Lower leg skin (tissue), 4 donors: ENCODE data around the gene IRGQ. TPM values are rescaled to one million over a fixed set of nuclear protein-coding genes. Genes with fewer than 3 reads are reported as not detected.

Source experiments
- DNase-seq, 2 donors: peaks; one replicate each; pipeline ENCODE4 v3.0.0-alpha.2; 2019; ENCODE audit warnings: low spot score in 2 of 2
- H3K4me3 ChIP-seq: fragments of 200-600 bp; sonication (generic); 2 replicates; pipeline ENCODE4 v1.5.1; 2017; ENCODE audit warnings: mild to moderate bottlenecking, low read depth; ENCODE audit not compliant: poor library complexity, severe bottlenecking
- CTCF ChIP-seq, 3 donors: fragments of 450-650 bp; IDR thresholded peaks; one replicate each; pipeline ENCODE4 v1.5.1; 2016; ENCODE audit warnings: antibody characterized with exemption in 3 of 3, mild to moderate bottlenecking in 3 of 3, moderate library complexity in 2 of 3
- POLR2A ChIP-seq, 2 donors: fragments of 450-650 bp; IDR thresholded peaks; one replicate each; pipeline ENCODE4 v1.6.1; 2016 to 2017; ENCODE audit warnings: antibody characterized with exemption in 2 of 2, mild to moderate bottlenecking in 1 of 2, moderate library complexity in 1 of 2
- WGBS, 2 donors: methylation state at CpG; one replicate each; pipeline ENCODE4 v1.1.5; 2018; 5-methylcytosine and 5-hydroxymethylcytosine counted together
- intact Hi-C: fragments of 100-400 bp; cut with DNase I; formaldehyde crosslinking; loops from one replicate; pipeline ENCODE4 v1.15.0; 2023; ENCODE audit warnings: low total_unique reads
- total RNA-seq, 4 donors: library from RNA; depleted of rRNA; stranded (reverse); fragments of >200 nt; gene quantifications; one replicate each; pipeline ENCODE4 v1.1.0, GENCODE V29; 2016

The IRGQ gene
- total RNA-seq, 4 donors from 2014 or later = 17.4 to 38.9 (median 21.7) TPM

DNA sequence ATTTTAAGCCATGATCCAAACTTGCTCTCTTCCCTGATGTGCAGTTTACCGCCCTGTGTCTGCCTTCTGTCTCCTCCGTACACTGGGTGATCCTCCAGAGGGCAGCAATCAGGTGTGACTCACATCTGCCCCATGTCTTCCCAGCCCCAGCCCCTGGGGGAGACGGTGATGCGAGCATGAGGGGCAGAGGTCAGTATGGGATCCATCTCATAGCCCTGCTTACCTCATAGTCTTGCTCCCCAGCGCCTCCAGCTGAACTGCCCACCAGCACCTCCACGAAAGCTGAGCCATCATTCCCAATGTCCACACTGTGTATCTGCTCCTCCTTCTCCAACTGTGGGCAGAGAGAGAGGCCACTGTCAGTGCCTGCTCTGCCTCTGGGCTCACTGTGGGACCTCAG is 35.2 kb downstream of the IRGQ start:
- DNase-seq = no peak
- intact Hi-C loops = no loop called here
- WGBS, 2 donors = 91 to 92% methylated on average over 6 of the region's 6 CpGs
- H3K4me3 ChIP-seq = no peak overlapping the region
- no peak for TF ChIP-seq POLR2A (IDR thresholded peaks at IDR 0.05)
- TF ChIP-seq CTCF (IDR thresholded peaks at IDR 0.05) = no peak

DNA sequence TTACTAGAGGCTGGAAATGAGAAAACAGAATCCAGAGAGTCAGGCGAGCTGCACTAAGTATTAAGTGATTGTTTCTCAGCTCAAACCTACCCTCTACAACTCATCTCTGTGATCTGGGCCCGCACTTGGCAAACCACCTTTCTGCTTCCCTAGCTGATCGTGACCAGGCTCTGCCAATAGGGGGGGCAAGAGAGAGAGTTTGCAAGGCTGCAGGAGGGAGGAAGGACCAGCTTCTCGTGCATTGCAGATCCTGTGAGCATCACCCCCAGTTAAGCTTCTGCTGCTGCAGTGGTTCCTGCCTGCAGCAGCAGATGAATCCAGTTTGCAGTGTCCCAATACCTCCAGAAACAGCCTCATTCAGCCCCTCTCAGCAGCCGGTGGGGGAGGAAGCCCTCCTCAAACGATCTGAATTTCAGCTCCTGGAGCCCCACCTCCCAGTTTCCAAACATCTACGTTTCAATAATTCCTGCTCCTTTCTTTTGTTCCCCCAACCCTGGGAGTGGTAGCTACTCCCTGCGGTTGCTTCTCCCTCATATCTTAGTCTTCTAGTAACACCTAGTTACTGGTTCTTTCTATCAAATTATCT is 40.7 kb downstream of the IRGQ start:
- 44 to 46% methylated on average over 8 of the region's 8 CpGs for WGBS, 2 donors
- H3K4me3 ChIP-seq = no peak overlapping the region
- TF ChIP-seq CTCF (IDR thresholded peaks at IDR 0.05) (no peak), POLR2A (IDR thresholded peaks at IDR 0.05) (no peak)
- intact Hi-C loops = no loop called here
- DNase-seq = peak in 1 of 2 donors; percentile 50

DNA sequence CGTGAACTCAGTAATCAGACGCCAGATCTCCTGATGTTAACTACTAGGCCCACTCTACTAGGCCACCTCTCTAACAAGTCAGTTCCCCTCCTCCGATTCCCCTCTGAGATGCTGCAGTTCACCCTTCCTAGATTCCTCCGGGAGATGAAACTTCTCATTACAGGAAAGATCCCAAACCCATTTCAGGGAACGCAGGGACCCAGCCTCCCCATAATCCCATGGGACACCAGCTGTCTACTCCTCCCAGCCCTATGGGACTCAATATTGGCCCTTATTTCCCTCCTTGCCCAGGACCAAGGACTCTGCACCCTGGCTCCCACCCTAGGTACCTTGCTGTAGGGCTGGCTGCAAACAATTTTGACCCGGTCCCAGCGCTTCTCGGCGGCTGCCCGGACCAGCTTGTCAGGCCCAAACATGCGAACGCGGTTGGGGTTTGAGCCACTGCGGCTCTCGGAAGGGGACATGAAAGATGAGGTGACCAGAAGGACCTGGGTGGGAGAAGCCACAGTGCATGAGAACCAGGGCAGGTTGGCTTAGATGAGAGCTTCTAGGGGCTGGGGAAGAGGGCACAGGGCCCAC is 41.5 kb downstream of the IRGQ start:
- intact Hi-C loops = no loop called here
- 93% methylated on average over 15 of the region's 15 CpGs for WGBS, 2 donors

GRCh38 chr19:43553656-43554055 is 42.3 kb downstream of the IRGQ start:
- intact Hi-C loops = no loop called here
- no peak overlapping the region for H3K4me3 ChIP-seq
- DNase-seq = no peak
- TF ChIP-seq POLR2A (IDR thresholded peaks at IDR 0.05) = no peak
- TF ChIP-seq CTCF (IDR thresholded peaks at IDR 0.05) = no peak
- WGBS, 2 donors = 41 to 79% methylated on average over 2 to 3 of the region's 4 CpGs

More for the DNA sequence above, 41.5 kb downstream of the IRGQ start:
- no peak for DNase-seq
- no peak overlapping the region for H3K4me3 ChIP-seq
- TF ChIP-seq POLR2A (IDR thresholded peaks at IDR 0.05) (no peak), CTCF (IDR thresholded peaks at IDR 0.05) (no peak)

GRCh38 chr19:43552616-43553015 is 43.3 kb downstream of the IRGQ start:
- intact Hi-C loops = no loop called here
- TF ChIP-seq POLR2A (IDR thresholded peaks at IDR 0.05) (no peak), CTCF (IDR thresholded peaks at IDR 0.05) (no peak)
- 64 to 94% methylated on average over 3 of the region's 3 CpGs for WGBS, 2 donors
- H3K4me3 ChIP-seq = no peak overlapping the region
- DNase-seq = no peak

GRCh38 chr19:43552198-43552450 is 43.8 kb downstream of the IRGQ start:
- WGBS, 2 donors = 82 to 100% methylated on average over 3 of the region's 3 CpGs
- no peak overlapping the region for H3K4me3 ChIP-seq

More at GRCh38 chr19:43552198-43552450, 43.8 kb downstream of the IRGQ start:
- intact Hi-C loops = no loop called here
- TF ChIP-seq CTCF (IDR thresholded peaks at IDR 0.05) (no peak), POLR2A (IDR thresholded peaks at IDR 0.05) (no peak)
- no peak for DNase-seq
